NCI-H1092 treated with DMSO at 0.1 percent for 48 hours (cell line): ENCODE measurements around the gene XIRP2.

Experiments
- DNase-seq: peaks from one replicate; lab custom pipeline; 2025; lab: John Stamatoyannopoulos, UW

XIRP2 gene

GRCh38 chr2:167292430-167293171 is 404.3 kb downstream of the XIRP2 start, which contains the start of gene B3GALT1:
Gene B3GALT1, plus strand, starts transcription at chr2:167293001.
- DNase-seq, result peak; percentile 82

- peak; percentile 19 for DNase-seq
Measured at GRCh38 chr2:167293172-167293781, 405.0 kb downstream of the XIRP2 start.

GRCh38 chr2:167293943-167294775 is 405.9 kb downstream of the XIRP2 start:
- DNase-seq, result peak; percentile 15

- no peak for DNase-seq
Measured at GRCh38 chr2:167294776-167295140, 406.5 kb downstream of the XIRP2 start.

GRCh38 chr2:167297292-167297691 is 409.0 kb downstream of the XIRP2 start:
- DNase-seq, result no peak

- DNase-seq, result no peak
Measured at GRCh38 chr2:167298017-167298416, 409.7 kb downstream of the XIRP2 start.
